KMS-11 (cell line): ENCODE data around the gene DAPK3.
"Not testable (repeated sequence)": the region's sequence is repeated elsewhere in the genome, so short reads cannot be mapped to it uniquely, and the experiment has no call there.

Source experiments
- H2AFZ ChIP-seq: fragments of 200-600 bp; sonication (generic); 2 replicates; pipeline ENCODE4 v1.6.1; 2016; ENCODE audit warnings: antibody characterized with exemption, mixed run types, low read depth
- H3K27ac ChIP-seq: fragments of 200-600 bp; sonication (generic); 2 replicates; pipeline ENCODE4 v1.6.1; 2016; ENCODE audit warnings: mild to moderate bottlenecking, mixed run types
- H3K27me3 ChIP-seq: fragments of 200-600 bp; sonication (generic); 2 replicates; pipeline ENCODE4 v1.6.1; 2017; ENCODE audit warnings: mild to moderate bottlenecking, low read depth, mixed run types, moderate library complexity; ENCODE audit not compliant: insufficient read depth
- H3K36me3 ChIP-seq: fragments of 200-600 bp; sonication (generic); 2 replicates; pipeline ENCODE4 v1.6.1; 2017; ENCODE audit warnings: mild to moderate bottlenecking, mixed run types; ENCODE audit not compliant: insufficient read depth
- H3K4me1 ChIP-seq: fragments of 200-600 bp; sonication (generic); 2 replicates; pipeline ENCODE4 v1.6.1; 2016; ENCODE audit warnings: mild to moderate bottlenecking, low read depth, mixed run types; ENCODE audit not compliant: poor library complexity, severe bottlenecking
- H3K4me2 ChIP-seq: fragments of 200-600 bp; sonication (generic); 2 replicates; pipeline ENCODE4 v1.7.0; 2016; ENCODE audit warnings: mild to moderate bottlenecking, mixed run types
- H3K4me3 ChIP-seq: fragments of 200-600 bp; sonication (generic); IDR thresholded peaks from 2 replicates; pipeline ENCODE4 v1.6.1; 2017; ENCODE audit warnings: low read depth, low read length, mixed read lengths; ENCODE audit not compliant: insufficient read depth
- H3K79me2 ChIP-seq: fragments of 200-600 bp; sonication (generic); 2 replicates; pipeline ENCODE4 v1.6.1; 2016; ENCODE audit warnings: low read depth, mixed run types; ENCODE audit not compliant: insufficient read depth
- H3K9ac ChIP-seq: fragments of 200-600 bp; sonication (generic); 2 replicates; pipeline ENCODE4 v1.6.1; 2016; ENCODE audit warnings: mild to moderate bottlenecking, mixed run types
- H4K20me1 ChIP-seq: fragments of 200-600 bp; sonication (generic); 2 replicates; pipeline ENCODE4 v1.6.1; 2016; ENCODE audit warnings: mild to moderate bottlenecking, mixed run types; ENCODE audit not compliant: insufficient read depth
- TF ChIP-seq, protein P1 (sequence below): fragments of 200-600 bp; sonication (generic); conservative IDR thresholded peaks from 2 replicates; pipeline ENCODE4 v1.6.1; 2017; ENCODE audit warnings: low read depth, mild to moderate bottlenecking, antibody characterized with exemption, low read length, moderate library complexity, mixed read lengths

Gene DAPK3

DNA sequence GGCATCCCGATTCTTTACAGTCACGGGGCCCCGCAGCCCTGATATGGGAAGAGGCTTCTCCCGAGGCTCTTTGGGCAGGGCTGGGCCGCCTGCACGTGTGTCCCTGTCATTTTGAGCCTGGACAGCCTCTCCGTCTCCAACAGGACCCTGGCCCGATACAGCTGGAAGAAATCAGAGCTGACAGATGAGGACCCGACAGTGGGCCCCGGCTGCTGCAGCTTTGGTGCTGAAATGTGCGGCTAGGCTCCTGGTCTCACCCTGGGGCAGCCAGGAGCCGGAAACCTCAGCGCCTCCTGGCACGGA lies 39.9 kb upstream of the DAPK3 start:
- Histone ChIP-seq H3K36me3 (no peaks in the 10 kb centered on the region), H3K4me2 (no peak overlapping the region)
- TF ChIP-seq, protein P1, sequence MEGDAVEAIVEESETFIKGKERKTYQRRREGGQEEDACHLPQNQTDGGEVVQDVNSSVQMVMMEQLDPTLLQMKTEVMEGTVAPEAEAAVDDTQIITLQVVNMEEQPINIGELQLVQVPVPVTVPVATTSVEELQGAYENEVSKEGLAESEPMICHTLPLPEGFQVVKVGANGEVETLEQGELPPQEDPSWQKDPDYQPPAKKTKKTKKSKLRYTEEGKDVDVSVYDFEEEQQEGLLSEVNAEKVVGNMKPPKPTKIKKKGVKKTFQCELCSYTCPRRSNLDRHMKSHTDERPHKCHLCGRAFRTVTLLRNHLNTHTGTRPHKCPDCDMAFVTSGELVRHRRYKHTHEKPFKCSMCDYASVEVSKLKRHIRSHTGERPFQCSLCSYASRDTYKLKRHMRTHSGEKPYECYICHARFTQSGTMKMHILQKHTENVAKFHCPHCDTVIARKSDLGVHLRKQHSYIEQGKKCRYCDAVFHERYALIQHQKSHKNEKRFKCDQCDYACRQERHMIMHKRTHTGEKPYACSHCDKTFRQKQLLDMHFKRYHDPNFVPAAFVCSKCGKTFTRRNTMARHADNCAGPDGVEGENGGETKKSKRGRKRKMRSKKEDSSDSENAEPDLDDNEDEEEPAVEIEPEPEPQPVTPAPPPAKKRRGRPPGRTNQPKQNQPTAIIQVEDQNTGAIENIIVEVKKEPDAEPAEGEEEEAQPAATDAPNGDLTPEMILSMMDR, result no peak

GRCh38 chr19:4009990-4010807 lies 39.3 kb upstream of the DAPK3 start:
- no peak overlapping the region for H2AFZ ChIP-seq
- H3K4me3 ChIP-seq, result no peak overlapping the region
- TF ChIP-seq, protein P1, result no peak
- H3K4me1 ChIP-seq, result peaks cover 19% of the 10 kb centered on the region
- no peak overlapping the region for H3K4me2 ChIP-seq
- no peaks in the 10 kb centered on the region for H3K27me3 ChIP-seq
- no peak overlapping the region for H3K9ac ChIP-seq
- no peaks in the 10 kb centered on the region for H3K36me3 ChIP-seq
- H4K20me1 ChIP-seq, result no peaks in the 10 kb centered on the region
- no peak overlapping the region for H3K27ac ChIP-seq
- H3K79me2 ChIP-seq, result peaks cover 27% of the 10 kb centered on the region; the same call in 1 of the 2 replicates

More for the DNA sequence above, 39.9 kb upstream of the DAPK3 start:
- Histone ChIP-seq H4K20me1 (no peaks in the 10 kb centered on the region), H3K9ac (no peak overlapping the region), H3K27ac (no peak overlapping the region), H2AFZ (no peak overlapping the region), H3K27me3 (no peaks in the 10 kb centered on the region), H3K79me2 (peaks cover 27% of the 10 kb centered on the region; the same call in 1 of the 2 replicates), H3K4me1 (peaks cover 19% of the 10 kb centered on the region), H3K4me3 (no peak overlapping the region)

- H3K79me2 ChIP-seq, result peaks cover 25% of the 10 kb centered on the region; the same call in 1 of the 2 replicates
- H3K4me2 ChIP-seq, result peak overlapping the region; percentile 76
- TF ChIP-seq, protein P1, result no peak
- peaks cover 19% of the 10 kb centered on the region for H3K4me1 ChIP-seq
- H3K36me3 ChIP-seq, result no peaks in the 10 kb centered on the region
- no peak overlapping the region for H3K27ac ChIP-seq
- H2AFZ ChIP-seq, result no peak overlapping the region; the same call in 1 of the 2 replicates
- no peaks in the 10 kb centered on the region for H3K27me3 ChIP-seq
- H4K20me1 ChIP-seq, result no peaks in the 10 kb centered on the region
- no peak overlapping the region for H3K4me3 ChIP-seq
- H3K9ac ChIP-seq, result peak overlapping the region; percentile 51; the same call in 1 of the 2 replicates
Observed at GRCh38 chr19:4007836-4008539, 37.1 kb upstream of the DAPK3 start.

DNA sequence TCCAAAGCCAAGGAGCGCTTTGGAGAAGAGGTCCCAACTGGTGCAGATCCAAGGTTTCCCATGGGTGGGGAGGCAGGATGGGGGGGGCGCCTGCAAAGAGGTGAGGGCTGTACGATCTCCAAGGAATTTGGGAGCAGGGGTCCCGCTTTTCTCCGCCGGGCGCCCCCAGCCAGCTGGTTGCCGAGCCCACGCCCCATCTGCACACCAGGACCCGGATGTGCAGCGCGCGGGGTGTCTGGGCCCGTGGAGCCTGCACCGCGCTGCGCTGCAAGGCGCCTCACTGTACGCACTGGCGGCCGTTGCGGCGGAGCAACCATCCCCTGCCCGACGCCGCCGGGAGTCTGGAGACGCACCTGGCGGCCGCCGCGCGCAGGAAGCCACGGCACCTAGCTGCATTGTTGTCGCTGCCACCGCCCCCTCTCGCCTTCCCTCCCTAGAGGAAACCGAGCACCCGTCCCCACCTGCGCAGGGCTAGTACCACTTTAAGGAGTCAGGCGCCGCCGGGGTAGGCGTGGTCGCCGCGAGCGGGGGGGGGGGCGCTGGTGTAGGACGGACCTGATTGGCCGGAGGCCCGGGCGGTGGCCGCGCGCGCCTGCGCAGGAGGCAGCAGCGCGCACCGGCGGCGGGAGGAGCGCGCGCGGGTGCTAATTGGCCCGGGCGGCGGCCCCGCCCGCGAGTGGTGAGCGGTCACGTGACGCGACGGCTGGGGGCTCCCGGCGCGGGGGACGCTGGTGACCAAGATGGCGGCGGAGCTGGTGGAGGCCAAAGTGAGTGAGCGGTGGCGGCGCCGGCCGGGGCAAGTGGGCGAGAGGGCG lies 36.3 kb upstream of the DAPK3 start, which contains the start of gene PIAS4:
Gene PIAS4 (plus strand): TSS at position 716 of the 815 bp plus-strand sequence. CDS start 25 bp downstream, at position 741.
- Histone ChIP-seq H3K36me3 (no peaks in the 10 kb centered on the region), H3K4me3 (no peak within 1 kb of the TSS), H3K4me2 (peak within 1 kb of the TSS; percentile 99), H3K27me3 (no peaks in the 10 kb centered on the region), H3K4me1 (peaks cover 19% of the 10 kb centered on the region), H4K20me1 (no peaks in the 10 kb centered on the region), H3K9ac (peak within 1 kb of the TSS; percentile 51; the same call in 1 of the 2 replicates), H3K79me2 (peaks cover 23% of the 10 kb centered on the region; the same call in 1 of the 2 replicates), H3K27ac (no peak within 1 kb of the TSS), H2AFZ (peak within 1 kb of the TSS; percentile 59; the same call in 1 of the 2 replicates)
- TF ChIP-seq, protein P1, result no peak

- H3K4me3 ChIP-seq, H4K20me1 ChIP-seq, H3K27ac ChIP-seq, H3K27me3 ChIP-seq, H3K36me3 ChIP-seq, H3K9ac ChIP-seq, H2AFZ ChIP-seq, H3K4me2 ChIP-seq: not testable (repeated sequence)
- Histone ChIP-seq H3K4me1 (peaks cover 19% of the 10 kb centered on the region), H3K79me2 (peaks cover 20% of the 10 kb centered on the region; the same call in 1 of the 2 replicates)
Observed at GRCh38 chr19:4005436-4005835, 34.5 kb upstream of the DAPK3 start.

GRCh38 chr19:4000798-4001197 lies 29.9 kb upstream of the DAPK3 start:
- H3K4me1 ChIP-seq, H2AFZ ChIP-seq, H3K79me2 ChIP-seq, H3K27ac ChIP-seq, H3K27me3 ChIP-seq, H4K20me1 ChIP-seq, H3K9ac ChIP-seq, H3K4me2 ChIP-seq, H3K4me3 ChIP-seq, H3K36me3 ChIP-seq: not testable (repeated sequence)
